HTR-8/SVneo (cell line): Measurements from ENCODE around the gene ZNF354C.

ENCODE experiments used
- DNase-seq: peaks from one replicate; pipeline ENCODE4 v3.0.0; 2011; ENCODE audit warnings: low spot score, mixed read lengths; ENCODE audit not compliant: insufficient read length
- FAIRE-seq: peaks from 2 replicates; lab custom pipeline; 2011; peaks lifted over from hg19 to GRCh38; lab: Jason Lieb, UNC

The ZNF354C gene

GRCh38 chr5:179126506-179126991 is 66.4 kb downstream of the ZNF354C start:
- no peak for DNase-seq
- no peak for FAIRE-seq

DNA sequence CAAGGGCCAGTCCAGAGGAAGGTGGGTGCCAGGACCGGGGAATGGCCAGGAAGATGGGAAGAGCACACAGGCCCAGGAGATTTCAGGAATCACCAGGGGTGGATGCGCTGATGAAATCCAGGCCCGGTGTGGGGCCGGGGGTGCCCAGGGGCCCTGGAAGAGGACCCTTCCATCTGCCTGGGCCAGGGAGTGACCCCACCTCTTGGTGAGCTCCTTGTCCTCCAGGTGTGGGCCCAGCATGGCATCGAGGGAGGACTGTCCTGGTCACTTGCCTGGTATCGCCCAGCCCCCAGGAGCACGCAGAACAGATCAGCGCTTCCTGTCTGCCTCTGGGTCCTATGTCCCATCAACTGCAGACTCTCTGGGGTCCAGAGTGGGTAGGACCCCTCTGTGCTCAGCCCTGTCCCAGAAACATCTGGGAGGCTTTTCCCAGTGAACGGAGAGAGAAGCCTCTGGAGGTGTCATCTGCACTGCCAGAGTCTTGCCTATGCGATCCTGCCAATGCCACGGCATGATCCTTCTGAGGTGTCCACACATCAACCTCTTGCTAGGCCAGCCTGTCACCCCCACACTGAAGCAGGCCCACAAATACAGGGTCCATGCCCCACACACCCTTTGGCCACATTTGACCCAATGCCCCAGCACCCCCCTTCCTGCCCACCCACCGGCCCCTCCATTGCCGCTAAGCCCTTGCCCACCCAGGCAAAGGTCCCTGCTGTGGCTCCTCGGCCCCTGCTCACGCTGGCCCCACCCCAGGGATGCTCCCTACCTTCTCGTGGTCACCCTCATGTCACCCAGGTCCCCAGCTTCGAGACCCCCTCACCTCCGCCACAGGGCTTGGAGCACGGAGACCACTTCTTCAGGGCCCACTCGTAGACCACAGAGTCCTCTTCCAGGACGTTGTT is 67.2 kb downstream of the ZNF354C start:
- DNase-seq, result no peak
- no peak for FAIRE-seq

- DNase-seq (no peak), FAIRE-seq (no peak)
Measured at GRCh38 chr5:179128041-179128365, 67.8 kb downstream of the ZNF354C start.

DNA sequence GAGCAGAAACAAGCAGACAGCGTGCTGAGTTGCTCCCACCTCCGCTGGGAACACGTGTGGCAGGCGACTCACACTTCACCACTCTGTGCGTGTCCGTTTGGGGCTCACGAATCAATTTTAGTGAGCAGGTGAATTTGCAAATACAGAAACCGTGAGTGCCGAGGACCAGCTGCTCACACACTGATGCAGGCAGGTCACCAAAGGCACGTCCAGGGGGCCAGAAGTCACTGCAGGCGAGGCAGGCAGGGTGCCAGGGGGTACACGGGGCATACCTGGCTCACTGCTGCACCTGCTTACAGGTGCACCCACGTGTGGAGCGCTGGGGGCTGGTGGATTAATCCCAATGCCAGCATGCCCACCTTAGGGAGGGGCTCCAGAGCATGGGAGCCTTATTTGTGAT is 68.8 kb downstream of the ZNF354C start:
- DNase-seq (no peak), FAIRE-seq (no peak)

DNA sequence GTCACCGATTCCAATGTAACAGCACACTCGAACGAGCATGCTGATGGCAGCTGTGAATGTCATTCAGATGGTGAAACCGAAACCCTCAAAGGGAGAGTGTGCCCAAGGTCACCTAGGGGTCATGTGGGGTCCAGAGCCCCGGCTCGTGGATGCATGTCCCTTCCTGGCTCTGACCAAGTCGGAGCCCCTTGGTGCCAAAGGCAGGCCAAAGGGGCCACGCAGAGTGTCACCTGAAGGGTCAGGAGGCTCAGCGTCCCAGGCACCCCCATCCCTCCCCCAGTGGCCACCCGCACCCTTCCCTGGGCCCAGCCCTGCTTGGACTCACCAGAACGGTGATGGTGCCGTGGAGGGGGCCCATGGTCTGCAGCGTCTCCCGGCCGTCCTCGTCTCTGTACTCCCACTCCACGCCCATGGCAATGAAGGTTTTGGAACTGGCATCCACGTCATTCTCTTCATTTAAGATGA is 69.5 kb downstream of the ZNF354C start:
- DNase-seq, result no peak

GRCh38 chr5:179130101-179130681 is 70.0 kb downstream of the ZNF354C start:
- FAIRE-seq (no peak), DNase-seq (no peak)

More for the DNA sequence above, 69.5 kb downstream of the ZNF354C start:
- FAIRE-seq, result no peak

DNA sequence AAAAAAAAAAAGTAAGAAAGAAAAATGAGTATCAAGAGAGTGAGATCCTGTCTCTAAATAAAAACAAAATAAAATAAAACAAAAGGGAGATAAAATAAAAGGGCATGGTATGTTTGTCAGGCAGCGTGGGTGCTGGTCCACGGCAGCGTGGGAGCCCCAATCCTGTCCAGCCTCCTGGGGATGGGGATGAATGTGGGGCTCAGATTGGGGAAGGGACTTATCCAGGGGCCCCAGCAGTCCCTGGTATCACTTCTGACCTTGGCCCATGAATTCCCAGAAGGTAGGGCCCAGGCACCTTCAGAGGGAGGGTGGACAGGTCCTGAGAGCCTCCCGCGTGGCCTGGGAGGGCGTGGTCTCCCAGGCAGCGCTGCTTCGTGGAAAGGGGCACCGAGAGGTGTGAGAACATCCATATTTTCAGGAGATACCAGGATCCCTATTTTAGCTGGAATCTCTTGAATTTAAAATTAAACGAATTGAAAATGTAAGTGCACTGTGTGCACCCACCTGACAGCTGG is 71.2 kb downstream of the ZNF354C start:
- FAIRE-seq, result no peak
- no peak for DNase-seq

GRCh38 chr5:179131886-179132585 is 71.9 kb downstream of the ZNF354C start:
- FAIRE-seq (no peak), DNase-seq (no peak)

- FAIRE-seq (no peak), DNase-seq (no peak)
Measured at GRCh38 chr5:179132586-179133355, 72.6 kb downstream of the ZNF354C start.
